Epithelial cell of esophagus (primary cell): Measurements from ENCODE around the gene HES5.

Experiments
- DNase-seq: peaks from one replicate; pipeline ENCODE4 v3.0.0; 2010; ENCODE audit warnings: low read depth
- H3K4me3 ChIP-seq: 2 replicates; pipeline ENCODE4 v1.5.1; 2011; ENCODE audit warnings: mild to moderate bottlenecking, low read length, control low read depth
- TF ChIP-seq, protein P1 (sequence below): IDR thresholded peaks from 2 replicates; pipeline ENCODE4 v1.5.1; 2011; ENCODE audit warnings: low read depth, mild to moderate bottlenecking, low read length, control low read depth, inconsistent platforms; ENCODE audit not compliant: insufficient read depth; ENCODE audit errors: missing control alignments

Gene HES5

DNA sequence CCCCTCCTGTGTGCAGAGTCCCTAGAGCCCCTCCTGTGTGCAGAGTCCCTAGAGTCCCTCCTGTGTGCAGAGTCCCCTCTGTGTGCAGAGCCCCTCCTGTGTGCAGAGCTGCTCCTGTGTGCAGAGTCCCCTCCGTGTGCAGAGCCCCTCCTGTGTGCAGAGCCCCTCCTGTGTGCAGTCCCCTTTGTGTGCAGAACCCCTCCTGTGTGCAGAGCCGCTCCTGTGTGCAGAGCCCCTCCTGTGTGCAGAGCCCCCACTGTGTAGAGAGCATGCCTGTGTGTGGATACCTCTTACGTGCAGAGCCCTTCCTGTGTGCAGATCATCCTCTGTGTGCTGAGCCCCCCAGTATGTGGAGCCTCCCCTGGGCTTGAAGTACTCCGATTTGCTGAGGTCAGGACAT, 8.3 kb upstream of the HES5 start:
- H3K4me3 ChIP-seq: no peak overlapping the region
- no peak for DNase-seq

DNA sequence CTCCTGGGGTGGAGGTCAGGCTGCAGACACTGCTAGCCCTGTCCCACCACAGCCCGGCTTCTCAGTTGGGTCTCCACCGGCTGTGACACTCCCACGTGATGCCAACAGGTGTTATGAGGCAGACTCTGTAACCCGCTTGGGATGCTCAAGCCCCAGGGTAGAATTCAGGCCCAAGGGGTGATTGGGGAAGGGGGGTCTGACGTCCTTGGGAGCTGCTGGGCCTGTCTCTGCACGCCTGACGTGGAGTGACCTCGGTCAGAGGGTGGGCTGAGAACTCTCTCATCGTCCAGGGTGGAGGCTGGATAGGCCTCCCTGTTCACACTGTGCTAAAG, 7.7 kb upstream of the HES5 start:
- TF ChIP-seq, protein P1, sequence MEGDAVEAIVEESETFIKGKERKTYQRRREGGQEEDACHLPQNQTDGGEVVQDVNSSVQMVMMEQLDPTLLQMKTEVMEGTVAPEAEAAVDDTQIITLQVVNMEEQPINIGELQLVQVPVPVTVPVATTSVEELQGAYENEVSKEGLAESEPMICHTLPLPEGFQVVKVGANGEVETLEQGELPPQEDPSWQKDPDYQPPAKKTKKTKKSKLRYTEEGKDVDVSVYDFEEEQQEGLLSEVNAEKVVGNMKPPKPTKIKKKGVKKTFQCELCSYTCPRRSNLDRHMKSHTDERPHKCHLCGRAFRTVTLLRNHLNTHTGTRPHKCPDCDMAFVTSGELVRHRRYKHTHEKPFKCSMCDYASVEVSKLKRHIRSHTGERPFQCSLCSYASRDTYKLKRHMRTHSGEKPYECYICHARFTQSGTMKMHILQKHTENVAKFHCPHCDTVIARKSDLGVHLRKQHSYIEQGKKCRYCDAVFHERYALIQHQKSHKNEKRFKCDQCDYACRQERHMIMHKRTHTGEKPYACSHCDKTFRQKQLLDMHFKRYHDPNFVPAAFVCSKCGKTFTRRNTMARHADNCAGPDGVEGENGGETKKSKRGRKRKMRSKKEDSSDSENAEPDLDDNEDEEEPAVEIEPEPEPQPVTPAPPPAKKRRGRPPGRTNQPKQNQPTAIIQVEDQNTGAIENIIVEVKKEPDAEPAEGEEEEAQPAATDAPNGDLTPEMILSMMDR: no peak
- DNase-seq: no peak
- H3K4me3 ChIP-seq: no peak overlapping the region

More for the DNA sequence above, 8.3 kb upstream of the HES5 start:
- TF ChIP-seq, protein P1: no peak

DNA sequence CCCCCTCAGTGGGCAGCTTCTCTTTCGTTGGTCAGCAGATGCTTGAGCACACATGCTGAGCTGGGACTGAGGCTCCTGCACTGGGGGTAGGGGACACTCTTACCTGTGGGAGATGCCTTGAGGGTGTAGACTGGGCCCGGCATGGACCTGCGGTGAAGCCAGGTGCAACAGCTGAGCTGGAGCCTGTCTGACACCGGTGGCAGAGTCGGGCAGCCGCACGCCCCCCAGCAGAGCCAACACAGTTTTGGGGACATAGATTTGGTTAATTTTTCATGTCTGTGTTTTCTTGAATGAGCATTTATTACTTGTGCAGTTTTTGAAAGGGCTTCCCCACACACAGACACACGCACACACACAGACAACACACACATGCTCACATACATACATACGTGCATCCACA, 5.9 kb upstream of the HES5 start:
- TF ChIP-seq, protein P1: no peak
- no peak overlapping the region for H3K4me3 ChIP-seq
- DNase-seq: no peak

DNA sequence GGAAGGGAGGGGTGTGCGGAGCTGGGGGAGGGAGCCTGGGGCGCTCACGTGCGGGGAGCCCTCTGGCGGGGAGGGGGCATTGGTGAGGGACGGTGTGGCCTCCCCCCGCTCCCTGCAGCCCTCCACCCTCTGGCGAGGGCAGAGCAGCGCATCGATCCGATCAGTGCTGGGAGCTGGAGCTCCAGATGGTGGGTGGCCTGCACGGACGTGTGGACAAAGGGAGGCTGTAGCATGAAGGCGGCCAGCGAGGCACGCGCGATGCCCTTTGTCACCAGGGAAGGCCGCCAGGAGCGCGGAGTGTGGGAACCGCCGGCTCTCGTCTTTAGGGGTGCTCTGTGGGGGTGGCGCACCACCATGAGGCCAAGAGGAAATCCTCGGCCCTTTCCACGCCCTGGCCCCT, 5.4 kb upstream of the HES5 start:
- DNase-seq: no peak
- TF ChIP-seq, protein P1: no peak
- H3K4me3 ChIP-seq: no peak overlapping the region

DNA sequence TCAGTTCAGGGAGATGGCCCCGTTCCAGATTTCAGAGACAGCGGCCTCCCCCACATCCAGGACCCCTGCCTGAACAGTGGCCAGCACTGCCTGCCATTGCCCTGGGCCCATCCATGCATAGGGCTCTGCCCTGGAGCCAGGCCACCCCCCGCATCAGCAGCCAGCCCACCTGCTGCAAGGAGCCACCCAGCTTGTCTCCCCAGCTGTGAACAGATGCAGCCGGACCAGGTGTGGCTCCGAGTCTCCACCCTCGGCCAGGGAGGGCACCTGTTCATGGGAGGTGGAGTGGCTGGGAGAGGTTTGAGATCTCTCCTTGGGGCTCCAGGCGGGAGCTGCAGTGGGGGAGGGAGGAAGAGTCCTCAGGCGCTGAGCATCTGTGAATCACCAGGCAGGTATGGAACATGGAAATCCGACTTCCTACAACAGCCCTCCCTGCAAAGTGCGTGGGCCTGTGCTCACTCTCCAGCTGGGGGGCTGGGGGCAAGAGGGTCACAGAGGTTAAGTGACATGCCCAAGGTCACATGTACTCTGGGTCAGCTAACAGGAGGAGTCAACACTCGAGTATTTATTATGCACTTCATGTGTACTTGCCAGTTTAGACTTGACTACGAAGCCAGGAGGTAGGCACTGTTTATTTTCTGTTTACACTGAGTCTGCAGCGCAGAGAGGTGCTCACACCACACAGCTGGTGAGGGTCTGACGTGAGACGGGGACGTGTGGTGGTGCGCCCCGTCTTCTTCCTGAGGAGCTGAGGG, 4.8 kb upstream of the HES5 start:
- TF ChIP-seq, protein P1: no peak
- DNase-seq: peak; percentile 96
- no peak overlapping the region for H3K4me3 ChIP-seq

DNA sequence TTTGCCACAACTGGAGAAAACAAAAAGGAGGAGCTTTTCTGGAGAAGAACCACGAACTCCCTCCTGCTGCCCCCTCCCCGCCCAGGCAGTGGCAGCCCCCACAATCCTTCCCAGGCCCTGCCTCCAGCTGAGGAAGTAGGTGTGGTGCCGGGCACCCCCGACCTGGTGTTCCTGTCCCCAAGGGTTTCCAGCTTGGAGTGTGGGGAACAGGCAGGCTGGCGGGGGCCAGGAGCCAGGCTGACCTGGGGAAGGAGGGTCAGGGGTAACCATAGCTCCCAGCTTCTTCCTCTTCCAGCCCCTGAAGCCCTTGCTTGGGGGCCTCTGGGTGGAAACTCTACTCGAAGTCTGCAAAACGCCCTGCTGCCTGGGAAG, 4.2 kb upstream of the HES5 start:
- H3K4me3 ChIP-seq: no peak overlapping the region
- TF ChIP-seq, protein P1: no peak

DNA sequence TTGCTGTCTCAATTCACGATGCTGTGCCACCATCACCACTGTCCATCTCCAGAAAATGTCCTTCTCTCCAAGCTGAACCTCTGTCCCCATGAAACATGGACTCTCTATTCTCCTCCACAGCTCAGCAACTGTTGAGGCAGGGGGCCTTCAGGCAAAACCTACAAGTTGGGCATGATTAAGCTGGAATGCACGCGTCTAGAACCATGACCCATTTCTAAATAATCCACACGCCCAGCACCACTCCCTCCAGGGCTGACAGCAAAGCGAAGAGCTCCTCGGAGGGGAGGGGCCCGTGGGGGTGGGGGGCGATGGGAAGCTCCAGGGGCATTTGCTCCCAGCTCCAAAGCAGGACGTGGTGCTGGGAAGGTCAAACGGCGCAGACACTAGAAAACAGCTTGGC, 3.3 kb upstream of the HES5 start:
- H3K4me3 ChIP-seq: no peak overlapping the region
- TF ChIP-seq, protein P1: no peak
- peak; percentile 93 for DNase-seq

More for the DNA sequence above, 4.2 kb upstream of the HES5 start:
- DNase-seq: no peak
